ENCODE data around the gene SPPL2B.
A peak's percentile ranks its signal among the peaks of the same experiment; 100 is the strongest.

The SPPL2B gene

GRCh38 chr19:2359992-2360685, 31.7 kb downstream of the SPPL2B start, which contains the start of gene TMPRSS9:
TMPRSS9 (plus strand) TSS chr19:2360265; CDS start chr19:2389786, 29,521 bp downstream.
- DNase-seq (ENCODE audit: insufficient read length, low spot score) = no peak
- FAIRE-seq = no peak
- no peak for TF ChIP-seq TAF1 (IDR thresholded peaks at IDR 0.05; ENCODE audit: low read depth, low read length)
- TF ChIP-seq POLR2A (IDR thresholded peaks at IDR 0.05; ENCODE audit: low read depth, low read length) = no peak
- TF ChIP-seq PAX5 (IDR thresholded peaks at IDR 0.05; ENCODE audit: insufficient read depth, low read length, severe bottlenecking) = no peak
- no peak for TF ChIP-seq POLR2AphosphoS5 (IDR thresholded peaks at IDR 0.05; ENCODE audit: low read depth, low read length)
- TF ChIP-seq POU2F2 (IDR thresholded peaks at IDR 0.05; ENCODE audit: low read depth, low read length) = no peak
- TF ChIP-seq SPI1 (IDR thresholded peaks at IDR 0.05; ENCODE audit: low read depth, low read length) = no peak

- FAIRE-seq (no peak), DNase-seq (ENCODE audit: insufficient read length, low spot score) (no peak)
- TF ChIP-seq POLR2AphosphoS5 (IDR thresholded peaks at IDR 0.05; ENCODE audit: low read depth, low read length) (no peak), SPI1 (IDR thresholded peaks at IDR 0.05; ENCODE audit: low read depth, low read length) (no peak), POU2F2 (IDR thresholded peaks at IDR 0.05; ENCODE audit: low read depth, low read length) (no peak), TAF1 (IDR thresholded peaks at IDR 0.05; ENCODE audit: low read depth, low read length) (no peak), PAX5 (IDR thresholded peaks at IDR 0.05; ENCODE audit: insufficient read depth, low read length, severe bottlenecking) (no peak), POLR2A (IDR thresholded peaks at IDR 0.05; ENCODE audit: low read depth, low read length) (no peak)
Observed at GRCh38 chr19:2360833-2361232, 32.3 kb downstream of the SPPL2B start.

- no peak for DNase-seq (ENCODE audit: insufficient read length, low spot score)
- TF ChIP-seq POLR2A (IDR thresholded peaks at IDR 0.05; ENCODE audit: low read depth, low read length) (no peak), TAF1 (IDR thresholded peaks at IDR 0.05; ENCODE audit: low read depth, low read length) (no peak), PAX5 (IDR thresholded peaks at IDR 0.05; ENCODE audit: insufficient read depth, low read length, severe bottlenecking) (no peak), SPI1 (IDR thresholded peaks at IDR 0.05; ENCODE audit: low read depth, low read length) (no peak), POLR2AphosphoS5 (IDR thresholded peaks at IDR 0.05; ENCODE audit: low read depth, low read length) (no peak), POU2F2 (IDR thresholded peaks at IDR 0.05; ENCODE audit: low read depth, low read length) (no peak)
- FAIRE-seq = peak; percentile 5
Observed at GRCh38 chr19:2361246-2362045, 33.0 kb downstream of the SPPL2B start.

GRCh38 chr19:2362046-2362969, 33.8 kb downstream of the SPPL2B start:
- FAIRE-seq (peak; percentile 84), DNase-seq (ENCODE audit: insufficient read length, low spot score) (no peak)
- no peak for TF ChIP-seq POU2F2 (IDR thresholded peaks at IDR 0.05; ENCODE audit: low read depth, low read length)
- no peak for TF ChIP-seq TAF1 (IDR thresholded peaks at IDR 0.05; ENCODE audit: low read depth, low read length)

GRCh38 chr19:2362970-2363300, 34.5 kb downstream of the SPPL2B start:
- TF ChIP-seq POU2F2 (IDR thresholded peaks at IDR 0.05; ENCODE audit: low read depth, low read length) (no peak), SPI1 (IDR thresholded peaks at IDR 0.05; ENCODE audit: low read depth, low read length) (no peak), TAF1 (IDR thresholded peaks at IDR 0.05; ENCODE audit: low read depth, low read length) (no peak), PAX5 (IDR thresholded peaks at IDR 0.05; ENCODE audit: insufficient read depth, low read length, severe bottlenecking) (no peak), POLR2AphosphoS5 (IDR thresholded peaks at IDR 0.05; ENCODE audit: low read depth, low read length) (no peak), POLR2A (IDR thresholded peaks at IDR 0.05; ENCODE audit: low read depth, low read length) (no peak)
- DNase-seq (ENCODE audit: insufficient read length, low spot score) (no peak), FAIRE-seq (no peak)

GRCh38 chr19:2363419-2363818, 34.9 kb downstream of the SPPL2B start:
- TF ChIP-seq POU2F2 (IDR thresholded peaks at IDR 0.05; ENCODE audit: low read depth, low read length) (no peak), TAF1 (IDR thresholded peaks at IDR 0.05; ENCODE audit: low read depth, low read length) (no peak), POLR2A (IDR thresholded peaks at IDR 0.05; ENCODE audit: low read depth, low read length) (no peak), POLR2AphosphoS5 (IDR thresholded peaks at IDR 0.05; ENCODE audit: low read depth, low read length) (no peak), PAX5 (IDR thresholded peaks at IDR 0.05; ENCODE audit: insufficient read depth, low read length, severe bottlenecking) (no peak), SPI1 (IDR thresholded peaks at IDR 0.05; ENCODE audit: low read depth, low read length) (no peak)
- no peak for DNase-seq (ENCODE audit: insufficient read length, low spot score)
- no peak for FAIRE-seq

GRCh38 chr19:2365201-2365970, 36.9 kb downstream of the SPPL2B start:
- TF ChIP-seq SPI1 (IDR thresholded peaks at IDR 0.05; ENCODE audit: low read depth, low read length) = no peak
- no peak for TF ChIP-seq POLR2A (IDR thresholded peaks at IDR 0.05; ENCODE audit: low read depth, low read length)
- TF ChIP-seq TAF1 (IDR thresholded peaks at IDR 0.05; ENCODE audit: low read depth, low read length) = no peak
- TF ChIP-seq PAX5 (IDR thresholded peaks at IDR 0.05; ENCODE audit: insufficient read depth, low read length, severe bottlenecking) = no peak
- no peak for TF ChIP-seq POLR2AphosphoS5 (IDR thresholded peaks at IDR 0.05; ENCODE audit: low read depth, low read length)
- TF ChIP-seq POU2F2 (IDR thresholded peaks at IDR 0.05; ENCODE audit: low read depth, low read length) = no peak
- FAIRE-seq = no peak
- no peak for DNase-seq (ENCODE audit: insufficient read length, low spot score)

GRCh38 chr19:2371656-2372055, 43.2 kb downstream of the SPPL2B start:
- DNase-seq (ENCODE audit: insufficient read length, low spot score) = no peak
- FAIRE-seq = no peak
- TF ChIP-seq POU2F2 (IDR thresholded peaks at IDR 0.05; ENCODE audit: low read depth, low read length) (no peak), TAF1 (IDR thresholded peaks at IDR 0.05; ENCODE audit: low read depth, low read length) (no peak)

Measured in GM12891 (cell line).